Cardiac fibroblast (primary cell): Measurements from ENCODE around the gene LRRC15.

Source experiments
- DNase-seq, 2 donors: peaks; one replicate each; pipeline versions ENCODE4 v3.0.0 to v3.0.0-alpha.2; 2010; ENCODE audit warnings: low read depth in 2 of 2
- H3K4me3 ChIP-seq, 2 donors: replicated peaks in 1 of 2; 1 replicate in 1 of 2; 2 replicates in 1 of 2; pipeline ENCODE4 v1.5.1; 2011; ENCODE audit warnings: low read depth in 2 of 2, low read length in 2 of 2, mild to moderate bottlenecking in 2 of 2, moderate library complexity in 1 of 2
- TF ChIP-seq, protein P1 (sequence below): IDR thresholded peaks from one replicate; pipeline ENCODE4 v1.5.1; 2011; ENCODE audit warnings: low read depth, mild to moderate bottlenecking, low read length, inconsistent platforms

LRRC15 gene

DNA sequence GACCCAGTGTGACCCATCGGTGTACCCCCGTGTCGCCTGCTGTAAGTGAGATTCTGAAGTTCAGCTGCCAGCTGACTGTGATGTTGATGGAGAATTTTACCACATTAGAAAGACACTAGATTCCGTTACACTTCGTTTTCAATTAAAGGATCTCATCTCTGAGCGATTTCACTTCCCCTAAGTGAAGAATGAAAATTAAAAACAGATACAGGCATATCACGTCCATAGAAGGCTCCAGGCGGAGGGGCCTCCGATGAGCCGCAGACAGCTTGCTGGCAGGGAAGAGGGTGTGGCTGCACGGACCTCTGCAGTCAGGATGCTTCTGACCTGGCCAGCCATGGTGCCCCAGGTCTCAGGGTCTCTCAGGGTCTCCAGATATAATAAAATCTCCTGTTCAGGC lies 11.9 kb downstream of the LRRC15 start:
- TF ChIP-seq, protein P1, sequence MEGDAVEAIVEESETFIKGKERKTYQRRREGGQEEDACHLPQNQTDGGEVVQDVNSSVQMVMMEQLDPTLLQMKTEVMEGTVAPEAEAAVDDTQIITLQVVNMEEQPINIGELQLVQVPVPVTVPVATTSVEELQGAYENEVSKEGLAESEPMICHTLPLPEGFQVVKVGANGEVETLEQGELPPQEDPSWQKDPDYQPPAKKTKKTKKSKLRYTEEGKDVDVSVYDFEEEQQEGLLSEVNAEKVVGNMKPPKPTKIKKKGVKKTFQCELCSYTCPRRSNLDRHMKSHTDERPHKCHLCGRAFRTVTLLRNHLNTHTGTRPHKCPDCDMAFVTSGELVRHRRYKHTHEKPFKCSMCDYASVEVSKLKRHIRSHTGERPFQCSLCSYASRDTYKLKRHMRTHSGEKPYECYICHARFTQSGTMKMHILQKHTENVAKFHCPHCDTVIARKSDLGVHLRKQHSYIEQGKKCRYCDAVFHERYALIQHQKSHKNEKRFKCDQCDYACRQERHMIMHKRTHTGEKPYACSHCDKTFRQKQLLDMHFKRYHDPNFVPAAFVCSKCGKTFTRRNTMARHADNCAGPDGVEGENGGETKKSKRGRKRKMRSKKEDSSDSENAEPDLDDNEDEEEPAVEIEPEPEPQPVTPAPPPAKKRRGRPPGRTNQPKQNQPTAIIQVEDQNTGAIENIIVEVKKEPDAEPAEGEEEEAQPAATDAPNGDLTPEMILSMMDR: no peak
- no peak for DNase-seq
- no peak overlapping the region for H3K4me3 ChIP-seq

DNA sequence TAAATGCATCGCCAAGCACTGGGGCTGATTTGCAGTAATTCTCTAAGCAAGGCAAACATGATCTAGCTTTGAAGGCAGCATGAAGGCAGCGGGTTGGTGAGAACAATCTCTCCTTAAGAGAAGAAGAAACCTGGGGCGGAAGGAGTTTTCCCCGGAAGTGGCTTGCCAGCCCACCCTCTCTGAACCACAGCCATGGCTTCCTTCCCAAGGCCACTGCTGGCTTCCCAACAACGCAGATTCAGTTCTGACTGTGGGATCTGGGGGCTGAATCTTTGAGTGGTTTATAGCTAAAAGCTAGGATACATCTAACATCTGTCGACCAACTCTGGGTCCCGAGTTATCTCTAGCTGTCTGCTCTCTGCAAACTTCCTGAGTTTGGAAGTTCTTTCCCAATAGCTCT lies 14.2 kb downstream of the LRRC15 start:
- H3K4me3 ChIP-seq: no peak overlapping the region
- peak in 1 of 2 donors; percentile 6 for DNase-seq
- TF ChIP-seq, protein P1: no peak

DNA sequence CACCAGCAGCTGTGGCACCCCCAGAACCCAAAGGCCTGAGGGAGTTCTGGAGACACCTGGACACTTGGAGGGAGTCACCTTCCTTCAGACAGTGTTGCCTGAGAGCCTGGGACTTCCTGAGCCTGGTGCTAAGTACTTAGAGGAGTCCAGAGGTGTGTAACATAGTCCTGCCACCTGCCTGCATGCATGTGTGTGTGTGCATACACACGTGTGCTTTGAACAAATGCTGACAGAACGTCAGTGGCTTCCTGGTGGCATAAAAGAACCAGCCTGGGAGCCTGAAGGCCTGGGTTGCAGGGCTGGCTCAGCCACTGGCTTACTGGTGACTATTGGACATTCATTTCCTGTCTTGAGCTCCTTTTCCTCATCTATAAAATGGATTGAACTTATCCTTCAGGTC lies 15.2 kb downstream of the LRRC15 start:
- TF ChIP-seq, protein P1: no peak
- H3K4me3 ChIP-seq: no peak overlapping the region
- no peak for DNase-seq

- DNase-seq: no peak
- TF ChIP-seq, protein P1: no peak
- no peak overlapping the region for H3K4me3 ChIP-seq
Observed at GRCh38 chr3:194352667-194353246, 16.8 kb downstream of the LRRC15 start.

- DNase-seq: no peak
- TF ChIP-seq, protein P1: no peak
- no peak overlapping the region for H3K4me3 ChIP-seq
Observed at GRCh38 chr3:194351952-194352536, 17.5 kb downstream of the LRRC15 start.

DNA sequence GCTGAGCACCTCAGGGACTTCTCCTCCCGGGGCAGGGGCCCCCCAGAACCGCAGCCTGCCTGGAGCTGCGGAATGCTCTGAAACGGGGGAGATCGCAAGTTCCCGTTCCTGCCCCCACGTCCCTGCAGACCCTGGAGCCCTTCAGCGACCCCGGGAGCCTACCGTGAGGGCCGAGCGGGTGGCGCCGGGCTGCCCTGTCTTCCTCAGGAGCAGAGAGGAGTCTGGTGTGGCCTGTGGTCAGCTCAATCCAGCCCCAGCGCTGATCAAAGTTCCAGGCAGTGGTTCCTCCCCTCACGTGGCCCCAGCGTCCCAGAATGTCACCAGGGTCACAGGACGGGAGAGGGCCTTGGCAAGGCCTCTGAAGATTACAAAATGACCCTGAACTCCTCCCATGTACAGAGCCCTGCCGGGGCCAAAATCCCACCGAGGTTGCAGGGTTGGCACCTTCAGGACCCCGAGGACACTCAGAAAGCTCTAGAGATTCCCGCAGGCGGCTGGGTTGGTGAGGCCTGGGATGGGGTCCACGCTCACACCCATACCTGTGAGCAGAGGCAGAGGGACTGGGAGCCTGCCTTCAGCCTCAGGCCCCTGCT lies 18.4 kb downstream of the LRRC15 start, which contains the start of gene CPN2:
TSS of gene CPN2 (minus strand) at position 249 of the 593 bp plus-strand sequence. CDS start 8,626 bp downstream, outside the sequence.
- TF ChIP-seq, protein P1: no peak
- no peak for DNase-seq
- H3K4me3 ChIP-seq: no peak within 1 kb of the TSS
